ENCODE measurements around the gene ART4. TPM values are rescaled to one million over a fixed set of nuclear protein-coding genes. Genes with fewer than 3 reads are reported as not detected.

The ART4 gene
- total RNA-seq, 1 donor from 2014 or later = not detected

- H3K36me3 Mint-ChIP-seq (ENCODE audit: low read depth, unreplicated experiment) = no peaks in the 10 kb centered on the region
- H3K79me2 ChIP-seq (ENCODE audit: insufficient read depth, low read length) = peaks cover 45% of the 10 kb centered on the region
- no peak overlapping the region for H3K27ac Mint-ChIP-seq (ENCODE audit: unreplicated experiment)
- DNase-seq (ENCODE audit: low read depth) = no peak
- H3K4me3 ChIP-seq (ENCODE audit: insufficient read depth, low read depth, low read length) = peak overlapping the region; percentile 97
- no peaks in the 10 kb centered on the region for H3K27me3 ChIP-seq (ENCODE audit: insufficient read depth, low read length)
- no peaks in the 10 kb centered on the region for H3K9me3 ChIP-seq (ENCODE audit: insufficient read depth, low read depth, low read length)
- peak overlapping the region; percentile 95 for H3K9ac ChIP-seq (ENCODE audit: low read length)
- H3K27ac ChIP-seq (ENCODE audit: low read depth, low read length) = peak overlapping the region; percentile 96
- peaks cover 5% of the 10 kb centered on the region for H3K4me1 Mint-ChIP-seq (ENCODE audit: low read depth, unreplicated experiment)
- H3K36me3 ChIP-seq (ENCODE audit: insufficient read depth, low read length) = peaks cover 7% of the 10 kb centered on the region
- peaks cover 12% of the 10 kb centered on the region for H3K4me1 ChIP-seq (ENCODE audit: insufficient read depth, low read length)
- peaks cover 7% of the 10 kb centered on the region for H4K20me1 ChIP-seq (ENCODE audit: insufficient read depth, low read length)
- peak overlapping the region; percentile 94 for H3K4me2 ChIP-seq (ENCODE audit: low read length)
- H3K4me3 Mint-ChIP-seq (ENCODE audit: unreplicated experiment) = no peak overlapping the region
- TF ChIP-seq CTCF (IDR thresholded peaks at IDR 0.05; ENCODE audit: insufficient read depth, low read depth, low read length) = no peak
- TF ChIP-seq EZH2 (IDR thresholded peaks at IDR 0.05; ENCODE audit: insufficient read depth, low read length) = no peak
- no peak for FAIRE-seq
- no peaks in the 10 kb centered on the region for H3K27me3 Mint-ChIP-seq (ENCODE audit: low read depth, unreplicated experiment)
- H3K9me3 Mint-ChIP-seq (ENCODE audit: unreplicated experiment) = no peaks in the 10 kb centered on the region
- H2AFZ ChIP-seq (ENCODE audit: low read depth, low read length) = peak overlapping the region; percentile 86
Observed at GRCh38 chr12:14803830-14804160, 39.5 kb downstream of the ART4 start.

GRCh38 chr12:14803011-14803829, 40.1 kb downstream of the ART4 start, which contains the start of the genes C12orf60 and WBP11:
TSS of gene C12orf60 (plus strand) at chr12:14803670. CDS start at chr12:14822936, 19,266 bp downstream.
TSS of gene WBP11 (minus strand) at chr12:14803478. CDS start at chr12:14801383, 2,095 bp downstream.
- no peaks in the 10 kb centered on the region for H3K27me3 ChIP-seq (ENCODE audit: insufficient read depth, low read length)
- peaks cover 51% of the 10 kb centered on the region for H3K79me2 ChIP-seq (ENCODE audit: insufficient read depth, low read length)
- TF ChIP-seq EZH2 (IDR thresholded peaks at IDR 0.05; ENCODE audit: insufficient read depth, low read length) (no peak), CTCF (IDR thresholded peaks at IDR 0.05; ENCODE audit: insufficient read depth, low read depth, low read length) (no peak)
- peaks cover 13% of the 10 kb centered on the region for H3K36me3 ChIP-seq (ENCODE audit: insufficient read depth, low read length)
- peak within 1 kb of the TSS; percentile 96 for H3K27ac ChIP-seq (ENCODE audit: low read depth, low read length)
- no peaks in the 10 kb centered on the region for H3K36me3 Mint-ChIP-seq (ENCODE audit: low read depth, unreplicated experiment)
- peaks cover 5% of the 10 kb centered on the region for H3K4me1 Mint-ChIP-seq (ENCODE audit: low read depth, unreplicated experiment)
- H3K4me1 ChIP-seq (ENCODE audit: insufficient read depth, low read length) = peaks cover 12% of the 10 kb centered on the region
- peaks cover 7% of the 10 kb centered on the region for H4K20me1 ChIP-seq (ENCODE audit: insufficient read depth, low read length)
- no peak within 1 kb of the TSS for H3K27ac Mint-ChIP-seq (ENCODE audit: unreplicated experiment)
- no peaks in the 10 kb centered on the region for H3K27me3 Mint-ChIP-seq (ENCODE audit: low read depth, unreplicated experiment)
- FAIRE-seq (peak; percentile 95), DNase-seq (ENCODE audit: low read depth) (peak; percentile 99)
- H3K9me3 ChIP-seq (ENCODE audit: insufficient read depth, low read depth, low read length) = no peaks in the 10 kb centered on the region
- no peak within 1 kb of the TSS for H3K4me3 Mint-ChIP-seq (ENCODE audit: unreplicated experiment)
- peak within 1 kb of the TSS; percentile 95 for H3K9ac ChIP-seq (ENCODE audit: low read length)
- peak within 1 kb of the TSS; percentile 86 for H2AFZ ChIP-seq (ENCODE audit: low read depth, low read length)
- H3K4me2 ChIP-seq (ENCODE audit: low read length) = peak within 1 kb of the TSS; percentile 94
- peak within 1 kb of the TSS; percentile 97 for H3K4me3 ChIP-seq (ENCODE audit: insufficient read depth, low read depth, low read length)
- no peaks in the 10 kb centered on the region for H3K9me3 Mint-ChIP-seq (ENCODE audit: unreplicated experiment)

- Histone ChIP-seq H4K20me1 (ENCODE audit: insufficient read depth, low read length) (peaks cover 8% of the 10 kb centered on the region), H3K79me2 (ENCODE audit: insufficient read depth, low read length) (peaks cover 55% of the 10 kb centered on the region), H3K4me1 (ENCODE audit: insufficient read depth, low read length) (peaks cover 12% of the 10 kb centered on the region), H3K9me3 (ENCODE audit: insufficient read depth, low read depth, low read length) (no peaks in the 10 kb centered on the region), H2AFZ (ENCODE audit: low read depth, low read length) (peak overlapping the region; percentile 77), H3K4me2 (ENCODE audit: low read length) (peak overlapping the region; percentile 91), H3K36me3 (ENCODE audit: insufficient read depth, low read length) (peaks cover 17% of the 10 kb centered on the region), H3K27me3 (ENCODE audit: insufficient read depth, low read length) (no peaks in the 10 kb centered on the region), H3K9ac (ENCODE audit: low read length) (peak overlapping the region; percentile 95), H3K27ac (ENCODE audit: low read depth, low read length) (peak overlapping the region; percentile 96), H3K4me3 (ENCODE audit: insufficient read depth, low read depth, low read length) (peak overlapping the region; percentile 97)
- no peak for DNase-seq (ENCODE audit: low read depth)
- TF ChIP-seq EZH2 (IDR thresholded peaks at IDR 0.05; ENCODE audit: insufficient read depth, low read length) = no peak
- TF ChIP-seq CTCF (IDR thresholded peaks at IDR 0.05; ENCODE audit: insufficient read depth, low read depth, low read length) = no peak
- no peak overlapping the region for H3K4me3 Mint-ChIP-seq (ENCODE audit: unreplicated experiment)
- no peak for FAIRE-seq
- H3K27ac Mint-ChIP-seq (ENCODE audit: unreplicated experiment) = no peak overlapping the region
- H3K27me3 Mint-ChIP-seq (ENCODE audit: low read depth, unreplicated experiment) = no peaks in the 10 kb centered on the region
- no peaks in the 10 kb centered on the region for H3K9me3 Mint-ChIP-seq (ENCODE audit: unreplicated experiment)
- peaks cover 5% of the 10 kb centered on the region for H3K4me1 Mint-ChIP-seq (ENCODE audit: low read depth, unreplicated experiment)
- H3K36me3 Mint-ChIP-seq (ENCODE audit: low read depth, unreplicated experiment) = no peaks in the 10 kb centered on the region
Observed at GRCh38 chr12:14802721-14803010, 40.7 kb downstream of the ART4 start.

All from astrocyte (in vitro differentiated cells and primary cell).